Panc1 (cell line): ENCODE measurements around the gene MRM3.

ENCODE experiments used
- CTCF ChIP-seq: fragments of 450-650 bp; IDR thresholded peaks from 2 replicates; pipeline ENCODE4 v1.5.1; 2017; ENCODE audit warnings: mild to moderate bottlenecking
- POLR2AphosphoS5 ChIP-seq: IDR thresholded peaks from 2 replicates; pipeline ENCODE4 v1.6.1; 2012; ENCODE audit warnings: mild to moderate bottlenecking, low read depth, low read length, moderate library complexity
- TCF7L2 ChIP-seq: IDR thresholded peaks from 2 replicates; pipeline ENCODE4 v1.6.1; 2011; ENCODE audit warnings: mild to moderate bottlenecking, low read depth, low read length, inconsistent platforms

- TF ChIP-seq CTCF (no peak), POLR2AphosphoS5 (no peak), TCF7L2 (no peak)
Observed at GRCh38 chr17:784143-784542, 2.0 kb downstream of the MRM3 start.
